NOMO-1 treated with DMSO at 0.1 percent for 48 hours (cell line): ENCODE results near the gene ERF.

Experiments
- DNase-seq: peaks from one replicate; lab custom pipeline; 2025; ENCODE audit not compliant: unreplicated experiment; lab: John Stamatoyannopoulos, UW

Gene ERF

DNA sequence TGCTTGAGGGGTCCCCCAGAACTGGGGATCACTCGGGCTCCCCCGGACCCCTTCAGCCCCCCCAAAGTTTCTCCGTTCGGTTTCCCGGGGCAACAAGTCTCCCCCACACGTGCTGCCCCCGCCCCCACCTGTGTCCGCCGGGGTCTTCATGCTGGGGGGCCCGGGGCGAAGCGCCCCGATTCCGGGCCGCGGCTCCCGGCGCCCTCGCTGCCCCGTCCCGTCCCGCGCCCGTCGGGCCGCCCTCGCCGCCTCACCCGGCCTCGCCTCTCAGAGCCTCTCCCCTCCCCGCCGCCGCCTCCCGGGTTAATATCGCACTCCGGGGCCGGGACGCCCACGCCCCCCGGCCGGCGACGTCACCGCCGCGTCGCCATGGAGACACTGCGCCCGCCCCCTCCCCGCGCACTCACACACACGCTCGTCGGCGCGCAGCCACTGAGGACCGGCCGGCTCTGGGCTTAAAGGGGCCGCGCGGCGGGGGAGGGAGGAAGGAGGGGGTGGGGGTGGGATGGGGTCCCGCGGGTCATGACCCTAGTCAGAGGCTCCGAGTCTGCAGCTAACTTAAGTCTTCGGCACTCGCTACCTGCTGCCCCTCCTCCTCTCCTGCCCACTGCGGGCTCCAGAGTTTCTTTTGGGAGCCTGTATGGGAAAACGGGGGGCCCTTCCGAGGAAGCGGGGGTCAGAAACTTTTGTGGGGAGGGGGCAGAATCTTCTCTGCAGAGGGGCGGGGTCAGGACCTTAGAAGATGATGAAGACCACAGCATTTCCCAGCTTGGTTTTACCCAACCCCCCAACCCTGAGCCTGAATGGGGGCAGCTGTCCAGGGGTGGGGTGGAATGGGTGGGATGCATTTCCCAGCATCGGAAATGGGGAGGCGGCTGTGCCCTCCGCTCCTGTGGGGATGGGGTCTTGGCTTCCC lies at the start of gene ERF:
Gene ERF (minus strand): TSS at position 279 of the 916 bp plus-strand sequence. CDS start 129 bp downstream, at position 150.
- DNase-seq: peak; percentile 78

DNA sequence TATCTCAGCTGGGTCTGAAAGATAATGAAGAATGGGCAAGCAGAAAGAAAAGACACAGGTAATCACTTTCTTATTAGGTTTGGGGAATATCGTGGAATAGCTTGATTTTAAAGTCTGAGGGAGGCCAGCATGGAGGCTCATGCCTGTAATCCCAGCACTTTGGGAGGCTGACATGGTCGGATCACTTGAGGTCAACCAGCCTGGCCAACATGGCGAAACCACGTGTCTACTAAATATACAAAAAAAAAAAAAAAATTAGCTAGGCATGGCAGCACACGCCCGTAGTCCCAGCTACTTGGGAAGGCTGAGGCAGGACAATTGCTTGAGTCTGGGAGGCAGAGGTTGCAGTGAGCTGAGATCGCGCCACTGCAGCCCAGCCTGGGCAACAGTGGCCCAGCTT lies 48.9 kb upstream of the ERF start:
- no peak for DNase-seq

DNA sequence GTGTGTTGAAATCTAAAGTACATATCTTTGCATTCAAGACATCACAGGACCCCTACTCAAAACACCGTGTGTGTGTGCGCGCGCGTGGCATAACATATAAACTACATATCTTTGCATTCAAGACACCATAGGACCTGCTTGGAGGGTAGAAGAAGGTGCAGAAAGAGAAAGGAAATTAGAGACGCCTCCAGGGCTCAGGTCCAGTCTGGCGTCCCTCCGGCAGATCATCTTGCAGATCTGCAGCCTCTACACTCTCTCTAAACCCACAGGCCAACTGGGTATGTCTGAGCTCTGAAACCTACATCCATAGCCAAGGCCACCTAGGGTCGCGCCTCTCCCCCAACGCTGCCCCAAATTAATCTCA lies 48.2 kb upstream of the ERF start:
- no peak for DNase-seq

DNA sequence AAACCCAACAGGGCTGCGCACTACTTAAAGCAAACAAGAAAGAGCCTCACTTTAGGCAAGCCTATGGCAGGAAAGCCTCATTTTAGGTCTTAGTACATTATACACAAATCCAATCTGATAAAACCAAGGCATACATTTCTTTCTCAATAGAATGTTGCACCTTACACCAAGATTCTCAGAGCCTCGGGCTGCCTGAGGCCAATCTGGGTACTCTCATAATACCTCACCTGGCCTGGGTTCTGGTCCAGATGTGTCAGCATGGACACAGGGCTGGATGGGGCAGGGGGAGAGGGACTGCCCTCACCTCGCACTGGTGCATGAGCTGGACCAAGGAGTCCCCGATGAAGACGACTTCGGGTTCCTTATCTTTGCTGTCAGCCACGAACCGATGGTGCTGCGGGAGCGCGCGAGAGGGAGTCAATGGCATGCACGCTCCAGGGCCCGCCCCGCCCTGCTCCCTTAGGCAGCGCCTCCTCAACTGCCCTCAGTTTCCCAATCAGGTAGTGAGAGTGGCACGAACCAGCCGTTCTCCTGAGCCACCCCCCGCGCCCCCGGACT lies 46.8 kb upstream of the ERF start, which contains the start of gene PRR19:
Gene PRR19 (plus strand): TSS at position 487 of the 558 bp plus-strand sequence. CDS start 7,453 bp downstream, outside the sequence.
- DNase-seq: no peak

DNA sequence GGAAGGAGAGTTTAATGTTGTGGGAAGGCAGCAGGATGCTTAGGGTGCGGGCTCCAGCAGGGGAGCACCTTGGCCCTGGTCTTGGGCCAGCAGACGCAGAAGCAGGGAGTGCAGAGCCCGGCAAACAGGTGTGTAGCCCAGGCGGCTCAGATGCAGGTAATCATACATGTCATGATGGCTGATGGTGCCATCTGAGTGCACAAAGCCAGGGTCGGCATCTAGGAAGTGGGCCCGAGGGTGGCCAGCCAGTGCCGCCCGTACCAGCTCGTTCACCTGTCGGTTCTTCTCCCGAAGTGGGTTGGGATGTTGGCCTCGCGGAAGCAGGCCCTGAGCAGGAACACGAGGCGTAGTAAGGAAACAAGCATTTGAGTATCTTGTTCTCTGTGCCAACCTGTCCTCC lies 42.1 kb upstream of the ERF start:
- no peak for DNase-seq

DNA sequence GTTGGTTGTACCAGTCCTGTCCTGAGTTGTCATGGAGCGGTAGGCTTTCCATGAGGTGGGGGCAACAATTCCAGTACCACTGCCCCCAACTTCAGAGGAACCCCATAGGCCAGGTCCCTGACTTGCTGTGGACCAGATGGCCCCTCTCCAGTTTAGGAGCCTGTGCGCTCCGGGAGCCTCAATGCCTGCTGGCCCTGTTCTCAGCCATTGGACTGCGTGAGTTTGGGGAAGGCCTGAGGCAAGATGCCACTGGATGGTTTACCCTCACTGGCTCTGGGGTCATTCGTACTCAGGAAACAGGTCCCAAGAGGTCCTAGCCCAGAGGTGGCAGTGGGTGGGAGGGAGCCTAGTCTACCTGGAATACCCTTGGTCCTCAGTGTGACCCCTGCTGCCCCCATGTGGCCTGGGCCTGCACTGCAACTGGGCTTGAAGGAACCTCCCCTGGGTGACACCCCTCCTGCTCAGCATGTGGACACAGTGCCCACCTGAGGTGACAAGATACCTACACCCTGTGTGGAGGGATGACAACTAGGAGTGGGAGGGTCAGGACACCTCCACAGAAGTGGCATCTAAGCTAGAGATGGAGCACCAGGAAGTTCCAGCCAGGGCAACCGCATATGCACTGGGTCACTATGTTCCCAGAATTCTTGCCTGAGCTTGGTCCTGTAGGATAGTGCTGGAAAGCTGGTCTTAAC lies 41.0 kb upstream of the ERF start:
- peak; percentile 12 for DNase-seq

DNA sequence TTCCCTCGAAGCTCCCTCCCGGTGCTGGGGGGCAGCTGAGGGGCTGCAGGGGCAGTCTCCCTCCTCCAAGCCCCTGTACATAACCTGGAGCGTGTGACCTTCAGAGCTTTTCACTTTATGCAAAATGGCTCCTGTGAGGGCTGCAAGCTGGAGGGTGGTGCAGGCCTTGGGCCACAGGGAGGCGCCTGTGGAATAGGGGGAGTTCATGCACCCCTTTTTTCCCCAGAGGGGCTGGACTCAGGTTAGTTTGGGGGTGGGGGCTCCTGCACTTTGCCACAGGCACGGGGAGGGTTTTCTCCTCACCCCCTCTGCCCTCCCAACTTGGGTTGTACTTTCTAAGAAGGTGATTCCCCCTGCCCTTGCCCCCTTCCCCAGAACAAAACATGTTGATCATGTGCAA lies 40.4 kb upstream of the ERF start:
- no peak for DNase-seq

DNA sequence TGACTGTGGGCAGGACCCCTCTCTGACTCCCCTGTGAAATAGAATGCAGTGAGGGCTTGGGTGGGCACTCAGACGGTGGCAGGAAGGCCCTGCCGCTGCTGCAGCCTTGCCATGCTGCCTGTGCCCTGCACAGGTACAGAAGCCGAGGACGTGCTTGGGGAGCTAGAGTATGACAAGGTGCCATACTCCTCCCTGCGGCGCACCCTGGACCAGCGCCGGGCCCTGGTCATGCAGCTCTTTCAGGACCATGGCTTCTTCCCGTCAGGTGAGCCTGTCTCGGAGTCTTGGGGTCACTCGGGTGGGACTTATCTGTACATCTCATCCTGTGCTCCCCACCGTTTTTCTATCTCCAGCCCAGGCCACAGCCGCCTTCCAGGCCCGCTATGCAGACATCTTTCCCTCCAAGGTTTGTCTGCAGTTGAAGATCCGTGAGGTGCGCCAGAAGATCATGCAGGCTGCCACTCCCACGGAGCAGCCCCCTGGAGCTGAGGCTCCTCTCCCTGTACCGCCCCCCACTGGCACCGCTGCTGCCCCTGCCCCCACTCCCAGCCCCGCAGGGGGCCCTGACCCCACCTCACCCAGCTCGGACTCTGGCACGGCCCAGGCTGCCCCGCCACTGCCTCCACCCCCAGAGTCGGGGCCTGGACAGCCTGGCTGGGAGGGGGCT lies 39.7 kb upstream of the ERF start:
- DNase-seq: no peak

DNA sequence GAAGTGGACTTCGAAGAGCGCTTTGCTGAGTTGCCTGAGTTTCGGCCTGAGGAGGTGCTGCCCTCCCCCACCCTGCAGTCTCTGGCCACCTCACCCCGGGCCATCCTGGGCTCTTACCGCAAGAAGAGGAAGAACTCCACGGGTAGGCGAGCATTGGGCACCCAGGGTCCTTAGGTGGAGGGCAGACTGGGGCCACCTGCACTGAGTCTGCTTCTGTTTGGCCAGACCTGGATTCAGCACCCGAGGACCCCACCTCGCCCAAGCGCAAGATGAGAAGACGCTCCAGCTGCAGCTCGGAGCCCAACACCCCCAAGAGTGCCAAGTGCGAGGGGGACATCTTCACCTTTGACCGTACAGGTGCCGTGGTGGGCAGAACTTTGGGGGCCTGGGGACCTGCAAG lies 39.0 kb upstream of the ERF start:
- DNase-seq: no peak

DNA sequence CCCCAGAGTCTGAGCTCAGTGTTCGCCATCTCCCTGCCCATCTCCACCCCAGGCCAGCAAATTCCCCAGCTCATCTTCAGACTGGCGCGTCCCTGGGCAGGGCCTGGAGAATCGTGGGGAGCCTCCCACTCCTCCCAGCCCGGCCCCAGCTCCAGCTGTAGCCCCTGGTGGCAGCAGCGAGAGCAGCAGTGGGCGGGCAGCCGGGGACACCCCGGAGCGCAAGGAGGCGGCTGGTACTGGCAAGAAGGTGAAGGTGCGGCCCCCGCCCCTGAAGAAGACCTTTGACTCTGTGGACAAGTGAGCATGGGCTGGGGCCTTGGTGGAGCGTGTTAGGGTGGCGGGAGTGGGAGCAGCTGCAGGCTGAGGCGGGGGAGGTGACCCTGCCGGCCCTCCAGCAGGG lies 38.6 kb upstream of the ERF start:
- no peak for DNase-seq

DNA sequence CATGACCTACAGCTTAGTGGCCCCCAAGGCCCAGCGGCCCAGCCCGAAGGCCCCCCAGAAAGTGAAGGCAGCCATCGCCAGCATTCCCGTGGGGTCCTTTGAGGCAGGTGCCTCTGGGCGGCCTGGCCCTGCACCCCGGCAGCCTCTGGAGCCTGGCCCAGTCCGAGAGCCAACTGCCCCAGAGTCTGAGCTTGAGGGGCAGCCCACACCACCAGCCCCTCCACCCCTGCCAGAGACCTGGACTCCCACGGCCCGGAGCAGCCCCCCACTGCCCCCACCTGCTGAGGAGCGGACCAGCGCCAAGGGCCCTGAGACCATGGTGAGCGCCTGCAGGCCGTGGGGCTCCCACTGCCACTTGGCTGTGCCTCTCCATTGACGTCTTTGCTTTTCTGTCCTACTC lies 38.0 kb upstream of the ERF start:
- no peak for DNase-seq

DNA sequence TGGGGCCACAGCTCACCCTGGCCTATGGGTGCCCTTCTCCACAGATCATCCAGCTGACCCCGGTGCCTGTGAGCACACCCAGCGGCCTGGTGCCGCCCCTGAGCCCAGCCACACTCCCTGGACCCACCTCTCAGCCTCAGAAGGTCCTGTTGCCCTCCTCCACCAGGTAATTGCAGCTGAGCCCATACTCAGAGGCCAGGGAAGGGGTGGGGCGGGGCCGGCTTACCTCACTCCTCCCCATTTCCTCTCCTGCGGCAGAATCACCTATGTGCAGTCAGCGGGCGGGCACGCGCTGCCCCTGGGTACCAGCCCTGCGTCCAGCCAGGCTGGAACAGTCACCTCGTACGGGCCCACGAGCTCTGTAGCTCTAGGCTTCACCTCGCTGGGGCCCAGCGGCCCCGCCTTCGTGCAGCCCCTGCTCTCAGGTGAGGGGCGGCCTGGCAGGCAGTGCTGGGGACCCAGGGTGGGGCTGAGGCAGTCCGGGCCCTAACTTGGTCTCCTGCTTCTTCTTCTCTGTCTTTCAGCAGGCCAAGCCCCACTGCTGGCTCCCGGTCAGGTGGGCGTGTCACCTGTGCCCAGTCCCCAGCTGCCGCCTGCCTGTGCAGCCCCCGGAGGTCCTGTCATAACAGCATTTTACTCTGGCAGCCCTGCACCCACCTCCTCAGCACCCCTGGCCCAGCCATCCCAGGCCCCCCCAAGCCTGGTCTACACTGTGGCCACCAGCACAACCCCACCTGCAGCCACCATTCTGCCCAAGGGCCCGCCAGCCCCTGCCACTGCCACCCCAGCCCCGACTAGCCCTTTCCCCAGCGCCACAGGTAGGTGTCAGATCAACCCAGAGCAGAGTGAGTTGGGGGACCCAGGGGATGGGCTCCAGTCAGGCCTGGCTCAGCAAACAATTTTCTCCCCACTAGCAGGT lies 37.4 kb upstream of the ERF start:
- DNase-seq: no peak

DNA sequence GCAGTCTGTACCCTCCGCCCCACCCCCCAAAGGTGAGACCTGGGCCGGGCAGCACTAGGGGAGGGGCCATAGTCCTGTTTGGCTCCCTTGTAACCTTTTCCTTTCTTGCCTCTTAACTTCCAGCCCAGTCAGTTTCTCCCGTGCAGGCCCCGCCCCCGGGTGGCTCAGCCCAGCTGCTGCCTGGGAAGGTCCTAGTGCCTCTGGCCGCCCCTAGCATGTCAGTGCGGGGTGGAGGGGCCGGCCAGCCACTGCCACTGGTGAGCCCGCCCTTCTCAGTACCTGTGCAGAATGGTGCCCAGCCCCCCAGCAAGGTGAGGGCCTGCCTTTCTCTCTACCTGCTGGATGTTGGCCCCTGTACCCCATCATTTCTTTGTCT lies 36.5 kb upstream of the ERF start:
- DNase-seq: no peak

DNA sequence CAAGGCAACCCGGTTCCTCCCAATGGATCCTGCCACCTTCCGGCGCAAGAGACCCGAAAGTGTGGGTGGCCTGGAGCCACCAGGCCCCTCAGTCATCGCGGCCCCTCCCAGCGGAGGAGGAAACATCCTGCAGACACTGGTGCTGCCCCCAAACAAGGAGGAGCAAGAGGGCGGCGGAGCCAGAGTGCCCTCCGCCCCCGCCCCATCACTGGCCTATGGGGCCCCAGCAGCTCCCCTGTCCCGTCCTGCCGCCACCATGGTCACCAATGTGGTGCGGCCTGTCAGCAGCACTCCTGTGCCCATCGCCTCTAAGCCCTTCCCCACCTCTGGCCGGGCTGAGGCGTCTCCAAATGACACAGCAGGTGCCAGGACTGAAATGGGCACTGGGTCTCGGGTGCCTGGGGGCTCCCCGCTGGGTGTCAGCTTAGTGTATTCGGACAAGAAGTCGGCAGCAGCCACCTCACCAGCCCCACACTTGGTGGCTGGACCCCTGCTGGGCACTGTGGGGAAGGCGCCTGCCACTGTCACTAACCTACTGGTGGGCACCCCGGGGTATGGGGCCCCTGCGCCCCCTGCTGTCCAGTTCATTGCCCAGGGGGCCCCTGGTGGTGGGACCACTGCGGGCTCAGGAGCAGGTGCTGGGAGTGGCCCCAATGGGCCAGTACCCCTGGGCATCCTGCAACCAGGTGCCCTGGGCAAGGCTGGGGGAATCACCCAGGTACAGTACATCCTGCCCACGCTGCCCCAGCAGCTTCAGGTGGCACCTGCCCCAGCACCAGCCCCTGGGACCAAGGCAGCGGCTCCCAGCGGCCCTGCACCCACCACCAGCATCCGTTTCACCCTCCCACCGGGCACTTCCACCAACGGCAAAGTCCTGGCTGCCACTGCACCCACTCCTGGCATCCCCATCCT lies 35.9 kb upstream of the ERF start:
- peak; percentile 6 for DNase-seq

DNA sequence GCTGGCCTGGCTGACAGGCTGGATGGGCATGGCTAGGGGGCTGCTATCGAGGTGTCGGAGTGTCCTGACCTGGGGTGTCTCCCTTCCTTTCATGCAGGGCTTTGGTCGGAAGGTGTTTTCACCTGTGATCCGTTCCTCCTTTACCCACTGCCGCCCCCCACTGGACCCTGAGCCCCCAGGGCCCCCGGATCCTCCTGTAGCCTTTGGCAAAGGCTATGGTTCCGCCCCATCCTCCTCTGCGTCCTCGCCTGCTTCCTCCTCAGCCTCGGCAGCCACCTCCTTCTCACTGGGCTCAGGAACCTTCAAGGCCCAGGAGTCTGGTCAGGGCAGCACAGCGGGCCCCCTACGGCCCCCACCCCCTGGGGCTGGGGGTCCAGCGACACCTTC lies 35.2 kb upstream of the ERF start:
- no peak for DNase-seq

DNA sequence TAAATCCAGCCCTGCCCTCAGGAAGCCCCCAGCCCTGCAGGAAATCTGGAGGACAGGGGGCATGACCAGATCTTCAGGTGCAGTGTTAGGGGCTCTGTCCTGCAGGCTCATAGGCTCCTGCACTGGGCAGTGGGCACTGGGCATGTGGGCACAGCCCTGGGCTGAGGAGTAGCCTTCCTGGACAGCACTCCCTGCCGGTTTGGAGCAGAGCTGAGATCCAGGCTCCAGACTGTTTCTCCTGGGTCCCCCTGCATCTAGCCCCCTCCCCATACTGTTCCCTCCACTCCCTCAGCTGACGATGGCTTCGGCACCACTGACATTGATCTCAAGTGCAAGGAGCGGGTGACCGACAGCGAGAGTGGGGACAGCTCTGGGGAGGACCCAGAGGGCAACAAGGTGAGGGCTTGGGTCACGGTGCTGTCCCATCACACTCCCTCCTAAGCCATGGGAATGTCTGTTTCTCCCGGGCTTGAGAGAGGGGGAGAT lies 34.7 kb upstream of the ERF start:
- DNase-seq: no peak

DNA sequence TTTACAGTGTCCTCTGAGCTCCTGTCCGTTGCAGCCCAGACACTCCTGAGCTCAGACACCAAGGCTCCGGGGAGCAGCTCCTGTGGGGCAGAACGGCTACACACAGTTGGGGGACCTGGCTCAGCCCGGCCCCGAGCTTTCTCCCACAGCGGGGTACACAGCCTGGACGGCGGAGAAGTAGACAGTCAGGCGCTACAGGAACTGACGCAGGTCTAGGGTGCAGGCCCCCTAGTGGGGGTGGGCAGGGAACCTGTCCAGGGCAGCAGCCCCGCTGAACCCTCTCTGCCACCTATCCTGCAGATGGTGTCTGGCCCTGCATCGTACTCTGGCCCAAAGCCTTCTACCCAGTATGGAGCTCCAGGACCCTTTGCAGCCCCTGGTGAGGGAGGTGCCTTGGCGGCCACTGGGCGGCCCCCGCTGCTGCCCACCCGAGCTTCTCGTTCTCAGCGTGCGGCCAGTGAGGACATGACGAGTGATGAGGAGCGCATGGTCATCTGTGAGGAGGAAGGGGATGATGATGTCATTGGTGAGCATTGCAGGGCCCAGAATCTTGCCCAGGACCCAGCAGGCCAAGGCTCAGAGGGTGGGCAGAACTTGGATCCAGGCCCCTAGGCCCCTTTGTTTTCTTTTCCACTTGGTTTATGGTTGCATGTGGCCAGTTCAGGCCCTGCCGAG lies 34.1 kb upstream of the ERF start:
- DNase-seq: no peak

DNA sequence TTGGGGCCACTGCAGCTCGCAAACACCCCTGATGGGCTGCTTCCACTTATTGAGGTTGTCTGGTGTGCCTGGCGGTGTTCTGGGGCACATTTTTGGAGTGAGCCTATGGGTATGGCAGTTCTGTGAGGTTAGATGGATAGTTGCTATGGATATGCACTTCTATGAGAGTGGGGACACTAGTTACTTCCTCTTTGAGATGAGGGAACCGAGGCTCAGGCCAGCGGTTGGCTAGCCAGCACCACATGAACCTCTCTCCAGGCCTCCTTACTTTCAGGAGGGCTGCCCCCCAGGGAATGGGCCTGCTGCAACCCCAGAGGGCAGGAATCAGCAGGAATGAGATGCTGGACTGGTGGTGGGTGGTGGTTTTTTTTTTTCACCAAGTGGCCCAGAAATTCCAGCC lies 33.5 kb upstream of the ERF start:
- DNase-seq: peak; percentile 46

DNA sequence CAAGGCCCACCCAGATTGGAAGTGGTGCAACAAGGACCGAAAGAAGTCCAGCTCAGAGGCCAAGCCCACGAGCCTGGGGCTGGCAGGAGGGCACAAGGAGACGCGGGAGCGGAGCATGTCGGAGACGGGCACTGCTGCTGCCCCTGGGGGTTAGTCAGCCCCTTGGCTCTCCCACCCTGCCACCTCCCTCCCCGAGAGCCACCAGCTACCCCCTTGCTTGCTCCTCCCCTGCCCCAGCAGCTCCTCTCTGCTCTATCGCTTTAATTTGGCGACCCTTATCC lies 32.8 kb upstream of the ERF start:
- no peak for DNase-seq
